A673 (cell line): ENCODE results near the gene PTER. TPM values are rescaled to one million over a fixed set of nuclear protein-coding genes. Genes with fewer than 3 reads are reported as not detected.

ENCODE experiments used
- BruUV-seq: library from RNA; stranded (reverse); fragments of 400-500 nt; replicated peaks from 2 replicates; lab custom pipeline; 2021; lab: Mats Ljungman, UMichigan
- CTCF ChIA-PET: fragments of 300-600 bp; sonication (Branson Sonifier 250); formaldehyde crosslinking; loops from one replicate; lab custom pipeline; 2022; ENCODE audit warnings: antibody characterized with exemption; lab: Charles Lee
- POLR2A ChIA-PET: fragments of 300-600 bp; sonication (Branson Sonifier 250); formaldehyde crosslinking; loops from one replicate; lab custom pipeline; 2022; ENCODE audit warnings: antibody characterized with exemption; ENCODE audit not compliant: low non-redundant PET; lab: Charles Lee
- DNase-seq: peaks from one replicate; pipeline ENCODE4 v3.0.0-alpha.2; 2015; ENCODE audit warnings: low spot score
- H3K27ac ChIP-seq: fragments of 200-600 bp; sonication (generic); 2 replicates; pipeline ENCODE4 v1.5.1; 2016; ENCODE audit warnings: mixed run types, low read depth, mild to moderate bottlenecking, mixed read lengths, antibody characterized with exemption, low read length; ENCODE audit not compliant: poor library complexity, severe bottlenecking
- H3K27me3 ChIP-seq: fragments of 200-600 bp; sonication (generic); replicated peaks from 2 replicates; pipeline ENCODE4 v1.6.1; 2017; ENCODE audit warnings: mixed run types, low read depth, mild to moderate bottlenecking, mixed read lengths, antibody characterized with exemption, low read length; ENCODE audit not compliant: insufficient read depth, poor library complexity
- H3K36me3 ChIP-seq: fragments of 200-600 bp; sonication (generic); 2 replicates; pipeline ENCODE4 v1.6.1; 2016; ENCODE audit warnings: mixed run types, mild to moderate bottlenecking, mixed read lengths, antibody characterized with exemption, low read length; ENCODE audit not compliant: insufficient read depth, poor library complexity, severe bottlenecking
- H3K4me1 ChIP-seq: fragments of 200-600 bp; sonication (generic); 2 replicates; pipeline ENCODE4 v1.6.1; 2017; ENCODE audit warnings: mixed run types, mild to moderate bottlenecking, mixed read lengths, antibody characterized with exemption, low read length; ENCODE audit not compliant: insufficient read depth, poor library complexity, severe bottlenecking
- H3K4me3 ChIP-seq: fragments of 200-600 bp; sonication (generic); 2 replicates; pipeline ENCODE4 v1.5.1; 2016; ENCODE audit warnings: low read depth, mixed run types, mild to moderate bottlenecking, mixed read lengths, low read length; ENCODE audit not compliant: poor library complexity, severe bottlenecking
- H3K9me3 ChIP-seq: fragments of 200-600 bp; sonication (generic); 2 replicates; pipeline ENCODE4 v1.6.1; 2016; ENCODE audit warnings: mixed run types, low read depth, mild to moderate bottlenecking, mixed read lengths, antibody characterized with exemption, low read length; ENCODE audit not compliant: poor library complexity, severe bottlenecking
- CTCF ChIP-seq: fragments of 300-800, 200-600 bp; sonication (generic); conservative IDR thresholded peaks from 2 replicates; pipeline ENCODE4 v1.5.1; 2017; ENCODE audit warnings: low read depth, mild to moderate bottlenecking, antibody characterized with exemption, low read length, moderate library complexity, mixed read lengths
- EZH2 ChIP-seq: fragments of 200-600 bp; sonication (generic); IDR thresholded peaks from 2 replicates; pipeline ENCODE4 v1.6.1; 2017; ENCODE audit warnings: borderline replicate concordance, low read depth, mild to moderate bottlenecking, mixed read lengths, antibody characterized with exemption, low read length; ENCODE audit not compliant: poor library complexity, severe bottlenecking
- intact Hi-C: fragments of 100-400 bp; cut with micrococcal nuclease; formaldehyde crosslinking; loops from one replicate; pipeline ENCODE4 v1.10.0; 2022; ENCODE audit not compliant: unreplicated experiment
- total RNA-seq: library from RNA; stranded (reverse); gene quantifications from 2 replicates; pipeline ENCODE4 v1.2.3, GENCODE V29; 2021

The PTER gene
- total RNA-seq, 1 experiment from 2014 or later = 1.4 TPM

- no peak overlapping the region for H3K4me3 ChIP-seq
- BruUV-seq = no TSS peak
- no peak overlapping the region for H3K27ac ChIP-seq
- TF ChIP-seq CTCF (no peak), EZH2 (no peak)
- CTCF ChIA-PET = no interaction called here
- peaks cover 37% of the 10 kb centered on the region for H3K27me3 ChIP-seq
- POLR2A ChIA-PET = no interaction called here
- no peaks in the 10 kb centered on the region for H3K4me1 ChIP-seq
- no peak for DNase-seq
- no peaks in the 10 kb centered on the region for H3K9me3 ChIP-seq
- H3K36me3 ChIP-seq = no peaks in the 10 kb centered on the region
- intact Hi-C loops = no loop called here
Observed at GRCh38 chr10:16423599-16423998, 13.2 kb upstream of the PTER start.

- ChIA-PET CTCF (no interaction called here), POLR2A (no interaction called here)
- TF ChIP-seq EZH2 (no peak), CTCF (no peak)
- Histone ChIP-seq H3K4me1 (no peaks in the 10 kb centered on the region), H3K4me3 (no peak overlapping the region), H3K36me3 (no peaks in the 10 kb centered on the region), H3K27ac (no peak overlapping the region), H3K9me3 (no peaks in the 10 kb centered on the region), H3K27me3 (peaks cover 32% of the 10 kb centered on the region)
- DNase-seq = no peak
- intact Hi-C loops = no loop called here
- no TSS peak for BruUV-seq
Observed at GRCh38 chr10:16425449-16425848, 11.4 kb upstream of the PTER start.

- ChIA-PET CTCF (no interaction called here), POLR2A (no interaction called here)
- intact Hi-C loops = no loop called here
- no peaks in the 10 kb centered on the region for H3K9me3 ChIP-seq
- H3K4me1 ChIP-seq = no peaks in the 10 kb centered on the region
- no peak for TF ChIP-seq CTCF
- no peak for TF ChIP-seq EZH2
- peaks cover 23% of the 10 kb centered on the region for H3K27me3 ChIP-seq
- H3K27ac ChIP-seq = no peak overlapping the region
- no peak overlapping the region for H3K4me3 ChIP-seq
- no peak for DNase-seq
- H3K36me3 ChIP-seq = no peaks in the 10 kb centered on the region
- no TSS peak for BruUV-seq
Observed at GRCh38 chr10:16429539-16429938, 7.3 kb upstream of the PTER start.
